H1 (cell line): Measurements from ENCODE around the gene PATE2. TPM values are rescaled to one million over a fixed set of nuclear protein-coding genes. Genes with fewer than 3 reads are reported as not detected.

Experiments used
- CTCF ChIA-PET: fragments of 300-600 bp; sonication (Branson Sonifier 250); formaldehyde crosslinking; loops from one replicate; lab custom pipeline; 2021; ENCODE audit not compliant: partially characterized antibody; lab: Charles Lee
- POLR2A ChIA-PET: fragments of 300-600 bp; sonication (Branson Sonifier 250); formaldehyde crosslinking; loops from one replicate; lab custom pipeline; 2021; ENCODE audit warnings: inconsistent platforms; ENCODE audit not compliant: partially characterized antibody; lab: Charles Lee
- DNase-seq, 2 experiments: peaks; one replicate each; pipeline versions ENCODE4 v3.0.0 to v3.0.0-alpha.2; 2010 to 2022; ENCODE audit warnings: low spot score in 2 of 2, low read depth in 1 of 2, mixed read lengths in 1 of 2
- FAIRE-seq: peaks from 2 replicates; lab custom pipeline; 2011; peaks lifted over from hg19 to GRCh38; lab: Jason Lieb, UNC
- H2AFZ ChIP-seq: 2 replicates; pipeline ENCODE4 v1.8.1; 2012; ENCODE audit warnings: low read length, inconsistent platforms
- H2AK5ac ChIP-seq: 2 replicates; pipeline ENCODE4 v1.6.1; 2013; ENCODE audit warnings: low read depth, low read length
- H2BK120ac ChIP-seq: replicated peaks from 2 replicates; pipeline ENCODE3; 2013; ENCODE audit warnings: low read depth, low read length, inconsistent platforms
- H2BK12ac ChIP-seq: 2 replicates; pipeline ENCODE4 v1.6.1; 2013; ENCODE audit warnings: low read depth, low read length
- H2BK15ac ChIP-seq: 2 replicates; pipeline ENCODE4 v1.6.1; 2013; ENCODE audit warnings: low read length
- H2BK20ac ChIP-seq: 2 replicates; pipeline ENCODE4 v1.6.1; 2013; ENCODE audit warnings: low read length
- H2BK5ac ChIP-seq: 2 replicates; pipeline ENCODE4 v1.6.1; 2013; ENCODE audit warnings: low read depth, low read length
- H3K14ac ChIP-seq: 2 replicates; pipeline ENCODE4 v1.6.1; 2013; ENCODE audit warnings: inconsistent platforms; ENCODE audit not compliant: insufficient read length
- H3K18ac ChIP-seq: 2 replicates; pipeline ENCODE4 v1.6.1; 2013; ENCODE audit warnings: low read length; ENCODE audit errors: extremely low read depth
- H3K23ac ChIP-seq: 2 replicates; pipeline ENCODE4 v1.6.1; 2013; ENCODE audit warnings: inconsistent platforms; ENCODE audit not compliant: insufficient read length
- H3K23me2 ChIP-seq: 2 replicates; pipeline ENCODE4 v1.6.1; 2013; ENCODE audit warnings: low read depth, low read length
- H3K27ac ChIP-seq: 2 replicates; pipeline ENCODE4 v1.6.1; 2011; ENCODE audit warnings: low read depth, low read length, inconsistent platforms
- H3K27me3 ChIP-seq, 4 experiments: replicated peaks in 1 of 4; 1 replicate in 1 of 4; 2 replicates in 3 of 4; pipeline versions ENCODE4 v1.6.1 to v1.8.1; 2011 to 2013; ENCODE audit warnings: low read length in 3 of 4, mild to moderate bottlenecking in 3 of 4, inconsistent platforms in 2 of 4, mixed read lengths in 2 of 4, moderate library complexity in 1 of 4; ENCODE audit not compliant: control insufficient read depth in 3 of 4, insufficient read depth in 3 of 4; ENCODE audit errors: extremely low read depth in 1 of 4
- H3K36me3 ChIP-seq, 4 experiments: 2 replicates each; pipeline versions ENCODE4 v1.6.1 to v1.8.1; 2011 to 2013; ENCODE audit warnings: mild to moderate bottlenecking in 4 of 4, low read length in 3 of 4, moderate library complexity in 2 of 4, control low read depth in 1 of 4, inconsistent platforms in 1 of 4; ENCODE audit not compliant: insufficient read depth in 4 of 4, control insufficient read depth in 2 of 4
- H3K4ac ChIP-seq: replicated peaks from 2 replicates; pipeline ENCODE3; 2013; ENCODE audit warnings: low read length, low read depth, mixed read lengths, inconsistent platforms; ENCODE audit not compliant: insufficient read length
- H3K4me1 ChIP-seq, 4 experiments: replicated peaks in 1 of 4; 1 replicate in 1 of 4; 2 replicates in 3 of 4; pipeline versions ENCODE4 v1.6.1 to v1.8.1; 2011 to 2013; ENCODE audit warnings: low read length in 3 of 4, inconsistent platforms in 2 of 4, mixed read lengths in 1 of 4; ENCODE audit not compliant: insufficient read depth in 4 of 4, control insufficient read depth in 3 of 4
- H3K4me2 ChIP-seq, 2 experiments: 2 replicates each; pipeline versions ENCODE4 v1.6.1 to v1.8.1; 2011 to 2013; ENCODE audit warnings: low read depth in 2 of 2, low read length in 2 of 2, control low read depth in 1 of 2, inconsistent platforms in 1 of 2, mild to moderate bottlenecking in 1 of 2; ENCODE audit not compliant: insufficient read depth in 1 of 2
- H3K4me3 ChIP-seq, 4 experiments: fragments of 200-600, 300-600 bp in 1 of 4; sonication (generic), shearing (Covaris generic), sonication (Bioruptor Twin) in 1 of 4; 2 replicates each; pipeline versions ENCODE4 v1.5.1 to v1.8.1; 2011 to 2016; ENCODE audit warnings: low read length in 4 of 4, low read depth in 3 of 4, control low read depth in 2 of 4, inconsistent platforms in 2 of 4, mild to moderate bottlenecking in 2 of 4, mixed read lengths in 1 of 4, moderate library complexity in 1 of 4; ENCODE audit not compliant: insufficient read depth in 2 of 4; ENCODE audit errors: extremely low read depth in 1 of 4
- H3K56ac ChIP-seq: replicated peaks from 2 replicates; pipeline ENCODE3; 2013; ENCODE audit warnings: low read depth, mild to moderate bottlenecking, mixed read lengths, low read length, inconsistent platforms; ENCODE audit not compliant: insufficient read length
- H3K79me1 ChIP-seq: 2 replicates; pipeline ENCODE4 v1.6.1; 2013; ENCODE audit warnings: low read depth, low read length, control low read depth
- H3K79me2 ChIP-seq, 2 experiments: 2 replicates each; pipeline versions ENCODE4 v1.6.1 to v1.8.1; 2012 to 2013; ENCODE audit warnings: low read length in 2 of 2, mild to moderate bottlenecking in 2 of 2, inconsistent platforms in 1 of 2; ENCODE audit not compliant: insufficient read depth in 2 of 2, control insufficient read depth in 1 of 2
- H3K9ac ChIP-seq, 4 experiments: replicated peaks in 1 of 4; 1 replicate in 1 of 4; 2 replicates in 3 of 4; pipeline versions ENCODE4 v1.6.1 to v1.8.1; 2011 to 2013; ENCODE audit warnings: low read depth in 3 of 4, low read length in 3 of 4, control low read depth in 2 of 4, mild to moderate bottlenecking in 2 of 4, moderate library complexity in 2 of 4, inconsistent platforms in 1 of 4; ENCODE audit errors: extremely low read depth in 1 of 4
- H3K9me3 ChIP-seq, 2 experiments: 2 replicates each; pipeline versions ENCODE4 v1.6.1 to v1.8.1; 2012 to 2013; ENCODE audit warnings: mild to moderate bottlenecking in 2 of 2, moderate library complexity in 2 of 2, control low read depth in 1 of 2, inconsistent platforms in 1 of 2, low read depth in 1 of 2, low read length in 1 of 2, mixed read lengths in 1 of 2; ENCODE audit not compliant: insufficient read depth in 2 of 2
- H4K20me1 ChIP-seq, 2 experiments: replicated peaks in 1 of 2; 2 replicates each; pipeline versions ENCODE3 to v1.8.1; 2011 to 2013; ENCODE audit warnings: inconsistent platforms in 2 of 2, low read length in 2 of 2, mild to moderate bottlenecking in 1 of 2; ENCODE audit not compliant: insufficient read depth in 2 of 2, control insufficient read depth in 1 of 2
- H4K5ac ChIP-seq: 2 replicates; pipeline ENCODE4 v1.6.1; 2013; ENCODE audit warnings: low read length, low read depth, mixed read lengths, inconsistent platforms; ENCODE audit not compliant: insufficient read length
- H4K8ac ChIP-seq: 2 replicates; pipeline ENCODE4 v1.8.0; 2013; ENCODE audit warnings: mild to moderate bottlenecking, moderate library complexity, low read length, inconsistent platforms; ENCODE audit not compliant: insufficient read depth; ENCODE audit errors: extremely low read depth
- H4K91ac ChIP-seq: replicated peaks from 2 replicates; pipeline ENCODE3; 2013; ENCODE audit warnings: low read length, mixed read lengths, inconsistent platforms; ENCODE audit not compliant: insufficient read length
- CHD1 ChIP-seq: IDR thresholded peaks from 2 replicates; pipeline ENCODE4 v1.6.1; 2012; ENCODE audit warnings: low read depth, low read length, improper control_type of control experiment
- JUN ChIP-seq: IDR thresholded peaks from 2 replicates; pipeline ENCODE4 v1.6.1; 2011; ENCODE audit warnings: low read depth, mild to moderate bottlenecking, improper control_type of control experiment, low read length
- NANOG ChIP-seq: IDR thresholded peaks from 2 replicates; pipeline ENCODE4 v1.6.1; 2011; ENCODE audit warnings: low read length, low read depth, mild to moderate bottlenecking, inconsistent platforms; ENCODE audit not compliant: insufficient read depth, poor library complexity, severe bottlenecking
- POLR2A ChIP-seq, 2 experiments: IDR thresholded peaks; 1 replicate in 1 of 2; 2 replicates in 1 of 2; pipeline ENCODE4 v1.6.1; 2011; ENCODE audit warnings: low read depth in 2 of 2, low read length in 2 of 2, mild to moderate bottlenecking in 2 of 2; ENCODE audit errors: control extremely low read depth in 1 of 2
- RBBP5 ChIP-seq: IDR thresholded peaks from 2 replicates; pipeline ENCODE4 v1.7.1; 2012; ENCODE audit warnings: low read depth, mild to moderate bottlenecking, inconsistent platforms, low read length, moderate library complexity, borderline replicate concordance
- SIN3A ChIP-seq, 2 experiments: IDR thresholded peaks in 1 of 2; conservative IDR thresholded peaks in 1 of 2; 2 replicates each; pipeline ENCODE4 v1.6.1; 2011 to 2012; ENCODE audit warnings: low read length in 2 of 2, improper control_type of control experiment in 1 of 2, low read depth in 1 of 2, mild to moderate bottlenecking in 1 of 2
- WGBS, 2 experiments: shearing (Covaris generic) in 1 of 2; methylation state at CpG; one replicate each; pipeline versions ENCODE4 v1.1.6 to v1.1.7; 2013 to 2015; ENCODE audit warnings: low lambda C conversion rate in 2 of 2, mixed read lengths in 2 of 2, inconsistent platforms in 1 of 2, low coverage in 1 of 2, missing lambda C conversion rate in 1 of 2; ENCODE audit not compliant: insufficient replicate concordance in 2 of 2, insufficient coverage in 1 of 2, insufficient read length in 1 of 2; ENCODE audit errors: extremely low coverage in 1 of 2, missing lambda C conversion rate in 1 of 2; 5-methylcytosine and 5-hydroxymethylcytosine counted together
- polyA plus RNA-seq, 7 experiments: library from polyadenylated mRNA; depleted of rRNA in 3 of 7; stranded (reverse) in 5 of 7; unstranded in 2 of 7; fragments of >200 nt in 5 of 7; fragments of 200-250 nt in 2 of 7; gene quantifications; 1 replicate in 5 of 7; 2 replicates in 1 of 7; 4 replicates in 1 of 7; pipeline versions ENCODE4 v1.2.1 to v1.2.3, GENCODE V29; 2011 to 2013; ENCODE audit warnings: missing spikeins in 2 of 7, mixed read lengths in 2 of 7
- total RNA-seq: library from RNA; stranded (reverse); fragmentation: NEBNext Ultra II Directional; extraction: Animal tissue kit (Norgen Biotek cat#: 25700); gene quantifications from 2 replicates; pipeline ENCODE4 v1.2.1, GENCODE V29; 2021
- TF ChIP-seq, protein P1 (sequence below): IDR thresholded peaks from 2 replicates; pipeline ENCODE4 v1.6.1; 2012; ENCODE audit warnings: low read length, inconsistent platforms
- TF ChIP-seq, protein P2 (sequence below): IDR thresholded peaks from 2 replicates; pipeline ENCODE4 v1.6.1; 2012; ENCODE audit warnings: inconsistent platforms
- TF ChIP-seq, protein P3 (sequence below), 3 experiments: IDR thresholded peaks; 1 replicate in 2 of 3; 2 replicates in 1 of 3; pipeline versions ENCODE4 v1.5.1 to v1.6.1; 2011; ENCODE audit warnings: low read length in 3 of 3, mild to moderate bottlenecking in 3 of 3, inconsistent platforms in 2 of 3, low read depth in 1 of 3, moderate library complexity in 1 of 3; ENCODE audit not compliant: insufficient read depth in 1 of 3; ENCODE audit errors: control extremely low read depth in 1 of 3

PATE2 gene
- total and polyA plus RNA-seq, 2 of the 8 experiments (the other 6 are each of a cell fraction or from before 2014, with no cell fraction given), result 0.14 TPM; not detected in 1

DNA sequence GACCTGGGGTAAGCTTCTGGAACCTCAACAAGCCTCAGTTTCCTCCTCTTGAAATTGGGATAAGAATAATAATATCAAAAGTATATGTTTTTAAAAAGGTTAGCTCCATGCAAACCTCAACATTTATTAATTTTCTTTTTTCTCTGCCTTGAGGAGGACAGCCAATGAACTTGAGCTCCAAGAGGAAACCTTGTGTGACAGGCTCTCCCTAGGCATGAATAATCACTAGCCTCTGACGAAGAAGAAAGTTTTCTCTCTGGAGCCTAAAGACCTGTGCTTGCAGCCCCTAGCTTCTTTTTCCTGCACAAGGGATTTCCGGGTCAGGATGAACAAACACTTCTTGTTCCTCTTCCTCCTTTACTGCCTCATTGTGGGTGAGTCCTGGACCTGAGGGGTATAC is 9.2 kb upstream of the PATE2 start, which contains the start of gene PATE3:
PATE3 (plus strand) TSS at position 301 of the 400 bp plus-strand sequence; CDS start at position 326, 25 bp downstream.
- Histone ChIP-seq H3K18ac (no peak within 1 kb of the TSS), H2BK20ac (no peak within 1 kb of the TSS), H3K23me2 (no peaks in the 10 kb centered on the region), H4K91ac (no peak within 1 kb of the TSS), H2BK5ac (no peak within 1 kb of the TSS), H3K56ac (no peak within 1 kb of the TSS), H3K14ac (no peak within 1 kb of the TSS), H4K20me1 (no peaks in the 10 kb centered on the region), H4K8ac (no peak within 1 kb of the TSS), H3K27me3 (no peaks in the 10 kb centered on the region), H2AFZ (no peak within 1 kb of the TSS), H3K9me3 (no peaks in the 10 kb centered on the region), H3K9ac (no peak within 1 kb of the TSS), H2BK15ac (no peak within 1 kb of the TSS), H3K36me3 (no peaks in the 10 kb centered on the region), H4K5ac (no peak within 1 kb of the TSS), H3K4ac (no peak within 1 kb of the TSS), H3K27ac (no peak within 1 kb of the TSS), H3K23ac (no peak within 1 kb of the TSS), H2BK12ac (no peak within 1 kb of the TSS), H2BK120ac (no peak within 1 kb of the TSS), H3K4me1 (no peaks in the 10 kb centered on the region), H2AK5ac (no peak within 1 kb of the TSS), H3K79me1 (no peaks in the 10 kb centered on the region), H3K4me2 (no peak within 1 kb of the TSS), H3K79me2 (no peaks in the 10 kb centered on the region), H3K4me3 (no peak within 1 kb of the TSS)
- ChIA-PET CTCF (interaction anchor here (1.0 kb wide), 1 partner anchor 65 kb away, joined by 3 read pairs; no protein-coding TSS in a partner anchor), POLR2A (no interaction called here)
- FAIRE-seq (no peak), DNase-seq (no peak)
- TF ChIP-seq POLR2A (IDR thresholded peaks at IDR 0.05; ENCODE audit: control extremely low read depth in 1 of 2, low read depth in 2 of 2, low read length in 2 of 2), result no peak
- TF ChIP-seq SIN3A (conservative IDR thresholded peaks at IDR 0.05 in 1 of 2, IDR thresholded peaks at IDR 0.05 in 1 of 2; ENCODE audit: low read depth in 1 of 2, low read length in 2 of 2), result no peak
- TF ChIP-seq JUN, result no peak
- TF ChIP-seq, protein P1, sequence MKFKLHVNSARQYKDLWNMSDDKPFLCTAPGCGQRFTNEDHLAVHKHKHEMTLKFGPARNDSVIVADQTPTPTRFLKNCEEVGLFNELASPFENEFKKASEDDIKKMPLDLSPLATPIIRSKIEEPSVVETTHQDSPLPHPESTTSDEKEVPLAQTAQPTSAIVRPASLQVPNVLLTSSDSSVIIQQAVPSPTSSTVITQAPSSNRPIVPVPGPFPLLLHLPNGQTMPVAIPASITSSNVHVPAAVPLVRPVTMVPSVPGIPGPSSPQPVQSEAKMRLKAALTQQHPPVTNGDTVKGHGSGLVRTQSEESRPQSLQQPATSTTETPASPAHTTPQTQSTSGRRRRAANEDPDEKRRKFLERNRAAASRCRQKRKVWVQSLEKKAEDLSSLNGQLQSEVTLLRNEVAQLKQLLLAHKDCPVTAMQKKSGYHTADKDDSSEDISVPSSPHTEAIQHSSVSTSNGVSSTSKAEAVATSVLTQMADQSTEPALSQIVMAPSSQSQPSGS, result no peak
- no peak for TF ChIP-seq CHD1
- no peak for TF ChIP-seq NANOG
- TF ChIP-seq RBBP5, result no peak
- TF ChIP-seq, protein P2, sequence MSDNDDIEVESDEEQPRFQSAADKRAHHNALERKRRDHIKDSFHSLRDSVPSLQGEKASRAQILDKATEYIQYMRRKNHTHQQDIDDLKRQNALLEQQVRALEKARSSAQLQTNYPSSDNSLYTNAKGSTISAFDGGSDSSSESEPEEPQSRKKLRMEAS, result no peak
- TF ChIP-seq, protein P3, sequence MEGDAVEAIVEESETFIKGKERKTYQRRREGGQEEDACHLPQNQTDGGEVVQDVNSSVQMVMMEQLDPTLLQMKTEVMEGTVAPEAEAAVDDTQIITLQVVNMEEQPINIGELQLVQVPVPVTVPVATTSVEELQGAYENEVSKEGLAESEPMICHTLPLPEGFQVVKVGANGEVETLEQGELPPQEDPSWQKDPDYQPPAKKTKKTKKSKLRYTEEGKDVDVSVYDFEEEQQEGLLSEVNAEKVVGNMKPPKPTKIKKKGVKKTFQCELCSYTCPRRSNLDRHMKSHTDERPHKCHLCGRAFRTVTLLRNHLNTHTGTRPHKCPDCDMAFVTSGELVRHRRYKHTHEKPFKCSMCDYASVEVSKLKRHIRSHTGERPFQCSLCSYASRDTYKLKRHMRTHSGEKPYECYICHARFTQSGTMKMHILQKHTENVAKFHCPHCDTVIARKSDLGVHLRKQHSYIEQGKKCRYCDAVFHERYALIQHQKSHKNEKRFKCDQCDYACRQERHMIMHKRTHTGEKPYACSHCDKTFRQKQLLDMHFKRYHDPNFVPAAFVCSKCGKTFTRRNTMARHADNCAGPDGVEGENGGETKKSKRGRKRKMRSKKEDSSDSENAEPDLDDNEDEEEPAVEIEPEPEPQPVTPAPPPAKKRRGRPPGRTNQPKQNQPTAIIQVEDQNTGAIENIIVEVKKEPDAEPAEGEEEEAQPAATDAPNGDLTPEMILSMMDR (IDR thresholded peaks at IDR 0.05; ENCODE audit: control extremely low read depth in 1 of 3, insufficient read depth in 1 of 3, low read depth in 1 of 3, low read length in 3 of 3), result no peak
- 65% methylated on average over 2 of the region's 2 CpGs; no CpG with 5 or more reads in 1 of the 2 experiments for WGBS, 2 experiments
